Measurements from ENCODE around the gene PRLR.

Gene PRLR

GRCh38 chr5:35158622-35159369, 71.5 kb downstream of the PRLR start:
- no peak for DNase-seq

- DNase-seq: no peak
Observed at GRCh38 chr5:35158204-35158603, 72.1 kb downstream of the PRLR start.

- DNase-seq: no peak
Observed at GRCh38 chr5:35153375-35153932, 76.8 kb downstream of the PRLR start.

GRCh38 chr5:35152733-35153132, 77.6 kb downstream of the PRLR start:
- no peak for DNase-seq

- DNase-seq: no peak
Observed at GRCh38 chr5:35151146-35151920, 79.0 kb downstream of the PRLR start.

- DNase-seq: no peak
Observed at GRCh38 chr5:35149041-35149440, 81.2 kb downstream of the PRLR start.

GRCh38 chr5:35146406-35146805, 83.9 kb downstream of the PRLR start:
- no peak for DNase-seq

GRCh38 chr5:35145691-35146317, 84.5 kb downstream of the PRLR start:
- DNase-seq: no peak

- DNase-seq: no peak
Observed at GRCh38 chr5:35145012-35145411, 85.3 kb downstream of the PRLR start.

- DNase-seq: no peak
Observed at GRCh38 chr5:35143841-35144240, 86.4 kb downstream of the PRLR start.

GRCh38 chr5:35141739-35142138, 88.5 kb downstream of the PRLR start:
- no peak for DNase-seq

- no peak for DNase-seq
Observed at GRCh38 chr5:35138232-35138631, 92.1 kb downstream of the PRLR start.

GRCh38 chr5:35136386-35136785, 93.9 kb downstream of the PRLR start:
- DNase-seq: no peak

GRCh38 chr5:35135239-35135700, 95.0 kb downstream of the PRLR start:
- no peak for DNase-seq

GRCh38 chr5:35134278-35135030, 95.8 kb downstream of the PRLR start:
- DNase-seq: no peak

- no peak for DNase-seq
Observed at GRCh38 chr5:35133186-35133585, 97.1 kb downstream of the PRLR start.

- DNase-seq: no peak
Observed at GRCh38 chr5:35131723-35132122, 98.6 kb downstream of the PRLR start.

- DNase-seq: peak; percentile 34
Observed at GRCh38 chr5:35129921-35130485, 100.3 kb downstream of the PRLR start.

- no peak for DNase-seq
Observed at GRCh38 chr5:35129276-35129675, 101.0 kb downstream of the PRLR start.

- no peak for DNase-seq
Observed at GRCh38 chr5:35127006-35127405, 103.3 kb downstream of the PRLR start.

GRCh38 chr5:35125746-35126145, 104.5 kb downstream of the PRLR start:
- no peak for DNase-seq

- DNase-seq: no peak
Observed at GRCh38 chr5:35124932-35125331, 105.4 kb downstream of the PRLR start.

All from activated CD4-positive, alpha-beta T cell treated with anti-CD3 and anti-CD28 coated beads, Interleukin-2, amount 50 U/mL, for 1 hour (primary cell).